Fibroblast of villous mesenchyme (primary cell): ENCODE results near the gene TMEM271. TPM values are rescaled to one million over a fixed set of nuclear protein-coding genes. Genes with fewer than 3 reads are reported as not detected.

Experiments used
- DNase-seq: peaks from one replicate; pipeline ENCODE4 v3.0.0-alpha.2; 2010; ENCODE audit warnings: low read depth
- H3K4me3 ChIP-seq: 2 replicates; pipeline ENCODE4 v1.5.1; 2011; ENCODE audit warnings: low read depth, mild to moderate bottlenecking, low read length
- total RNA-seq: library from RNA; depleted of rRNA; stranded (reverse); fragments of >200 nt; gene quantifications from 2 replicates; pipeline ENCODE4 v1.2.3, GENCODE V29; 2012
- TF ChIP-seq, protein P1 (sequence below): IDR thresholded peaks from 2 replicates; pipeline ENCODE4 v1.5.1; 2012; ENCODE audit warnings: low read depth, mild to moderate bottlenecking, low read length; ENCODE audit not compliant: insufficient read depth

The TMEM271 gene
- total RNA-seq, 1 donor = not detected

DNA sequence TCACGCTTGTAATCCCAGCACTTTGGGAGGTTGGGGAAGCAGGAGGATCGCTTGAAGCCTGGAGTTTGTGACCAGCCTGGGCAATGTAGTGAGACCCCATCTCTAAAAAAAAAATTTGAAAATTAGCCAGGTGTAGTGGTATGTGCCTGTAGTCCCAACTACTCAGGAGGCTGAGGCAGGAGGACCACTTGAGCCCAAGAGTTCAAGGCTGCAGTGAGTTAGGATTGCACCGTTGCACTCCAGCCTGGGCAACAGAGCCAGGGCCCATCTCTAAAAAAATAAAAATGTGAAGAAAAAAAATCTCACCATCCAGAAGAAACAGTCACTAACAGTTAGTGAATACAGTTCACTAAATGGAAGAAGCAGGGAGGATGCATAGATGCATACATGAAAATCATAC lies 34.8 kb downstream of the TMEM271 start:
- no peak for DNase-seq
- TF ChIP-seq, protein P1, sequence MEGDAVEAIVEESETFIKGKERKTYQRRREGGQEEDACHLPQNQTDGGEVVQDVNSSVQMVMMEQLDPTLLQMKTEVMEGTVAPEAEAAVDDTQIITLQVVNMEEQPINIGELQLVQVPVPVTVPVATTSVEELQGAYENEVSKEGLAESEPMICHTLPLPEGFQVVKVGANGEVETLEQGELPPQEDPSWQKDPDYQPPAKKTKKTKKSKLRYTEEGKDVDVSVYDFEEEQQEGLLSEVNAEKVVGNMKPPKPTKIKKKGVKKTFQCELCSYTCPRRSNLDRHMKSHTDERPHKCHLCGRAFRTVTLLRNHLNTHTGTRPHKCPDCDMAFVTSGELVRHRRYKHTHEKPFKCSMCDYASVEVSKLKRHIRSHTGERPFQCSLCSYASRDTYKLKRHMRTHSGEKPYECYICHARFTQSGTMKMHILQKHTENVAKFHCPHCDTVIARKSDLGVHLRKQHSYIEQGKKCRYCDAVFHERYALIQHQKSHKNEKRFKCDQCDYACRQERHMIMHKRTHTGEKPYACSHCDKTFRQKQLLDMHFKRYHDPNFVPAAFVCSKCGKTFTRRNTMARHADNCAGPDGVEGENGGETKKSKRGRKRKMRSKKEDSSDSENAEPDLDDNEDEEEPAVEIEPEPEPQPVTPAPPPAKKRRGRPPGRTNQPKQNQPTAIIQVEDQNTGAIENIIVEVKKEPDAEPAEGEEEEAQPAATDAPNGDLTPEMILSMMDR = no peak
- no peak overlapping the region for H3K4me3 ChIP-seq

DNA sequence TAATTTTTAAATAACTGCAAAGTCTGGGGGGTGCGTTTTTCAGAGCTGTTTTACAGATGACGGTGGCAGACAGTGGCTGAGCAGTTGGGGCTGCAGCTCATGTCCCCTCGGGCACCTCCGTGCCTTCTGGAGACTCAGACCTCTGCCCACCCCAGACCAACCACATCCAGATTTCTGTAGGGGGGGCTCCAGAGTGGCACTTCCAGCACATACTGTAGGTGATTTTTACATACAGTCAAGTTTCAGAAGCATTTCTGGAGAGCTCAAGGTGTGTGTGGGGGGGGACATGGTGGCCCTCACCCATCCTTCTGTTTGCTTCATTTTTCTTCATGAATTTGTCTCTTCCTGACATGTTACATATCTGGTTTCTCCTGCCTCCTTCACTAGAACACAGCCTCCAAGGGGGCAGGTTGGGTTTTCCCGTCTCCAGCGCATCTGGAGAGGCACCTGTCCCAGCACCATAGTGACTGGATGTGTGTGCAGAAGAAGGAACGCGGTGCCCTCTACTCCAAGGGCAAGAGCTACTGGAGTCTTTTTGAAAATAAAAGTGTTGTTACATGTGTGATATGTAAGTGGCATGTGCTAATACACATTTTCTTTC lies 37.5 kb downstream of the TMEM271 start:
- H3K4me3 ChIP-seq = no peak overlapping the region
- TF ChIP-seq, protein P1 = no peak
- no peak for DNase-seq

DNA sequence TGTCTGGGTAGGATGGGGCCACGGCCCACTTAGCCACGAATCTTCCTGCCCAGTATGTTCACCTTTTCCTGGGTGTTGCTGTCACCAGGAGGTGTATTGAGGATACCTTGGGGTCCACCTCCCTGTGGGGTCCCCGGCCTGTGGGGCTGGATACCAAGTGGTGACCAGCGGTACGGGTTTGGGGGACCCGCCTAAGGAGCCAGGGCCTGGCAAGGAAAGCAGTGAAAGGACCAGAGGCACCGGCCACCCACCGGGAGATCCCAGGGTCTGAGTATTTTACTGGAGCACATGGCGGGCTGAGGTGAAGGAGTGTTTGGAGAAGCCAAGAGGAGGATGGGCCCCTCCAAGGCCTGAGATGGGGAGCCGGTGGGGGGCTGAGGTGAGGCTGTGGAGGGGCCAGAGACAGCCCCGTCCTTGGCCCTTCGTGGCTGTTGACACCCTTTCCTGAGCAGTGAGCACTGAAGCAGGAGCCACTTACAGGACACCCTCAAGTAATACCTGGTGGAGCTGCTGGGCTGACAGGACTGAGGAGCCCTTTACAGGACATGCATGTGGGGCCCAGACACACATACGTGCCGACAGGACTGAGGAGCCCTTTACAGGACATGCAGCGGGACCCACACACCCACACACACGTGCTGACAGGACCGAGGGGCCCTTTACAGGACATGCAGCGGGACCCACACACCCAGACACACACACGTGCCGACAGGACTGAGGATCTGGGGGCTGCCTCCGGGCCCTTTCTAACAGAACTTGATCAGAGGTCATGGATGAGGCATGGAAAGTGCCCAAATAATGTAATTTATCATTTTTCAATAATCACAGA lies 38.4 kb downstream of the TMEM271 start:
- no peak for DNase-seq
- TF ChIP-seq, protein P1 = no peak
- no peak overlapping the region for H3K4me3 ChIP-seq

DNA sequence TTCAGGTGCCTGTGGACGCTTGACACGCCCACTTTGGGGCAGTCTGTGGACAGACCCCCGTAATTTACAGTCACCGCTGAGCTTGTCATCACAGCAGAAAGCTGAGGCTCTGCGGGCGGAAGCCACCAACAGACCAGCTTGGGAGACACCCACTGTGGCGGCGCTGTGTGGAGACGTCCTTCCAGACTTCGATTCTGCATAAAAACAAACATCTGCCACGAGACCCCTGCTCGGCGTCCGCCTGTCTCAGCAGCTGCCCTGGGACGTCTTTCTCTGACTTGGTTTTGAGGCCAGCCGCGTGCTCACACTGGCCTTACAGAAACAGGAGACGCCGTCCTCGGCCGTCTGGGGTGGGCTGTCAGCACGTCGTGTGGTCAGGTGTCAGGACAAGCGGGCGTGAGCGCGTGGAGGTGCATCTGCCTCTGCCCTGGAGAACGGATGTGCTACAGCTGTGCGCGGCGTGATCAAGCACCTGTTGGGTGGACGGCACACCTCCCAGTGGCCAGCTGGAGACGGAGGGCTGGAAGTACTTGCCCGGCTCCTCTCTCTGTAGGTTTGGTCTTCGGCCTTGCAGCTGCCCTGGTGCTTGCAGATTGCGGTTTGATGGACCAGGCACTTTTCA lies 39.6 kb downstream of the TMEM271 start:
- DNase-seq = no peak
- TF ChIP-seq, protein P1 = no peak
- no peak overlapping the region for H3K4me3 ChIP-seq

DNA sequence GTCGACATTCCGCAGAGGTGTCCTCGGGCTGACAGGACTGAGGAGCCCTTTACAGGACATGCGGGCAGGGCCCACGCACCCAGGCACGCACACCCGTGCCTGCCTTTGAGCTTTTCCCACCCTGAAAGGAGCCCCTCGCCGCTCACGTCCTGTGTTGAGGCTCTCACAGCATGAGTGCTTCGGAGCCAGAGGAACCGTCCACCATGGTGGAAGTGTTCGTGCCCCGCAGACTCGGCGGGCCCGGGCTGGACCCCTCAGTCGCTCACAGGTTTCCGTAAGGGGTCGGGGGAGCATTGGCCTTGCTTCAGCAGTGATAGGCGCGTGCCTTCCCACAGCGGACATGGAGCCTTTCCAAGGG lies 40.2 kb downstream of the TMEM271 start:
- DNase-seq = no peak
- TF ChIP-seq, protein P1 = no peak
- no peak overlapping the region for H3K4me3 ChIP-seq

DNA sequence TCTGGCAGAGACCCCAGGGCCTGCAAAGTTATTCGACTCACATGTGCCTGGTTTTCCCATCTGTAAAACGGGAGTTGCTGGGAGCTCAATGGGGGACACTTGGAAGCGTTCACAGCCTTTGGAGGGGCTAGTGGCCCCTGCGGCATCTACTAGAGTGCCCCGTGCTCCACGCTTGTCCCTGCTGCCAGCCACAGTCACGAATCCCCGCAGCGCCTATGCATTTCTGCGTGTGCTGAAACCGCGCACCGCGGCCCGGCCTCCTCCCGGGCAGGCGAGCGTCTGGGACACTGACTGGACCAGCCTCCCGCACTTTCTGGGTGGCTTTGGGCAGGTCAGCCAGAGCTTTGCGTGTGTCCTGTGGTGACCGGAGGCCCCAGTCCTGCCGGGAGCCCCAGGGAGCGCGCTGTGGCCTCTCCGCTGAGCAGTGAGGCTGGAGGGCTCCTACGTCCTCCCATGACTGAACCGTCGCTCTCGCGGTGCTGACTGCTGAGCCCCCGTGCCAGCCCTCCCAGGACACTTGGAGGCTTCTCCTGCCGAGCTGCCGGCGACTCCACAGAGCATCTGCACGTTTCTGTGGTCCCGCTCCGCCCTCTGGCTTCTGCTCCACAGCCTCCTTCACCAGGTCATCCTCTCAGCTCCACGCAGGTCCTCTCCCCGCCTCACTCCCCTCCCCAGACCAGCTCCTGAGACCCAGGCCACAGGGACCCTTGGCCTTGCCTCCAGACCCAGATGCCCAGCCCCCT lies 40.7 kb downstream of the TMEM271 start:
- no peak for DNase-seq
- TF ChIP-seq, protein P1 = no peak
- H3K4me3 ChIP-seq = no peak overlapping the region
